ENCODE results near the gene NACC2.
"Not testable (repeated sequence)": the region's sequence is repeated elsewhere in the genome, so short reads cannot be mapped to it uniquely, and the experiment has no call there.

Gene NACC2

GRCh38 chr9:136043441-136043991, 51.6 kb downstream of the NACC2 start:
- DNase-seq, result no peak

DNA sequence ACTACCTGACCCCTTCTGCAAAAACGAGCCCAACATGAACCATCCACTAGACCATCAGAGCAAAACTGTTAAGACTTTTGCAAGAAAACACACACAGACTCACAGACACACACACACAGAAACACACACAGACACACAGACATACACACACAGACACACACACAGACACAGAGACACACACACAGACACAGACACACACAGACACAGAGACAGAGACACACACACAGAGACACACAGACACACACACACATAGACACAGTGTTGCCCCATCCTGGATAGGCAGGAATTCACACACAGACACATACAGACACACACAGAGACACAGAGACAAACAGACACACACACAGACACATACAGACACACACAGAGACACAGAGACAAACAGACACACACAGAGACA, 52.5 kb downstream of the NACC2 start:
- DNase-seq, result no peak

DNA sequence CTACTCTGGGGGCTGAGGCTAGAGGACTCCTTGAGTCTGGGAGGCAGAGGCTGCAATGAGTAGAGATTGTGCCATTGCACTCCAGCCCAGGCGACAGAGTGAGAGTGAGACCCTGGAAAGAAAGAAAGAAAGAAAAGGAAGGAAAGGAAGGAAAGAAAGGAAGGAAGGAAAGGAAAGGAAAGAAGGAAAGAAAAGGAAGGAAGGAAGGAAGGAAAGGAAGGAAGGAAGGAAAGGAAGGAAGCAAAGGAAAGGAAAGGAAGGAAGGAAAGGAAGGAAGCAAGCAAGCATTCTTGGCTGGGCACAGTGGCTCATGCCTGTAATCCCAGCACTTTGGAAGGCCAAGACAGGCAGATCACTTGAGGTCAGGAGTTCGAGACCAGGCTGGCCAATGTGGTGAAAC, 54.2 kb downstream of the NACC2 start:
- DNase-seq, result not testable (repeated sequence)

DNA sequence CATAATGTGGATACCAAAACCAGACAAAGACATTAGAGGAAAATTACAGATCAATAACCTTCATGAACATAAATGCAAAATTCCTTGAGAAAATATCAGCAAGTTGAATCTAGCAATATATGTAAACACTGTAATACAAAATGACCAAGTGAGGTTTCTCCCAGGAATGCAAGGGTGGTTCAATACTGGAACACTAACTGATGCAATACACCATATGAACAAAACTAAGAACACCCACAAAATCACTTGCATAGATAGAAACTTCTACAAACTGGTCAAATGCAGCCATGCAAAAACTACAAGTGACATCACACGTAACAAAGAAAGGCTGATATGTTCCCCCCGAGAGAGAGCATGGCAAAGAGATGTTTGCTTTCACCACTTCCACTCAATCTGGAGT, 55.6 kb downstream of the NACC2 start:
- DNase-seq, result no peak

GRCh38 chr9:136036848-136037247, 58.2 kb downstream of the NACC2 start:
- DNase-seq, result no peak

DNA sequence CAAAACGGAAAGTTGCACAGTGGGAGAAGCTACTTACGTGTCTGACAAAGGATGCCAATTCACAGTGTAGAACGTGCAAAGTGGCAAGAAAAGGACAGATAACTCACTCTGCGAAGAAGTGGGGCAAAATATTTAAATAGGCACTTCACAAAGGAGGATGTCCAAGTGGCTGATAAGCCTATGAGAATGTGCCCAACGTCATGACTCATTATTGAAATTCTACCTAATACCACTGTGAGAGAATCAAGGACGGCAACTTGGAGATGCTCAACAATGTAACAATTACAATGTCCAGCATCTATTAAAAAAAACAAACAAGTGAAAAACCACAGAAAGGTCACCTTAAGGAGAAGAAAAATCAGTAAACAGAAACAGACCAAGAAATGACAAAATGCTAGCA, 59.0 kb downstream of the NACC2 start:
- DNase-seq, result no peak

- DNase-seq, result no peak
Observed at GRCh38 chr9:136031741-136032730, 63.1 kb downstream of the NACC2 start.

DNA sequence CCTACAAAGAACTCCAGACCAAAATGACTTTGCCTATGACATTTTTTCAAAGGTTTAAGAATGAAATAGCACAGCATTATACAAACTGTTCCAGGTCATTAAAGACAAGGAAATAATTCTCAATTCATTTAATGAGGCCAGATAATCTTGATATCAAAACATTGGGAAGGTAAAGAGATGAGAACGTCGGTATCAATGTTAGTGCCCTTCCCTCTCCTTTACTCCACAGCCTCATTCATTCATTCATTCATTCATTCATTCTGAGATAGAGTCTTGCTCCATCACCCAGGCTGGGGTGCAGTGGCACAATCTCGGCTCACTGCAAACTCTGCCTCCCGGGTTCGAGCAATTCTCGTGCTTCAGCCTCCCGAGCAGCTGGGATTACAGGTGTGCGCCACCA, 64.0 kb downstream of the NACC2 start:
- DNase-seq, result no peak

GRCh38 chr9:136029556-136029955, 65.5 kb downstream of the NACC2 start:
- DNase-seq, result no peak

- DNase-seq, result no peak
Observed at GRCh38 chr9:136028760-136029470, 66.2 kb downstream of the NACC2 start.

DNA sequence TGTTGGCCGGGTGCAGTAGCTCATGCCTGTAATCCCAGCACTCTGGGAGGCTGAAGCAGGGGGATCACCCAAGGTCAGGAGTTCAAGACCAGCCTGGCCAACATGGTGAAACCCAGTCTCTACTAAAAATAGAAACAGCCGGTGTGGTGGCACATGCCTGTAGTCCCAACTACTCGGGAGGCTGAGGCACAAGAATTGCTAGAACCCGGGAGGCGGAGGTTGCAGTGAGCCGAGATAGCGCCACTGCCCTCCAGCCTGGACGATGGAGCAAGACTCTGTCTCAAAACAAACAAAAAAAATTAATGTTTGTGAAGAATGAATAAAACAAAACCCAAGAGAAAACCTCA, 68.2 kb downstream of the NACC2 start:
- DNase-seq, result not testable (repeated sequence)

DNA sequence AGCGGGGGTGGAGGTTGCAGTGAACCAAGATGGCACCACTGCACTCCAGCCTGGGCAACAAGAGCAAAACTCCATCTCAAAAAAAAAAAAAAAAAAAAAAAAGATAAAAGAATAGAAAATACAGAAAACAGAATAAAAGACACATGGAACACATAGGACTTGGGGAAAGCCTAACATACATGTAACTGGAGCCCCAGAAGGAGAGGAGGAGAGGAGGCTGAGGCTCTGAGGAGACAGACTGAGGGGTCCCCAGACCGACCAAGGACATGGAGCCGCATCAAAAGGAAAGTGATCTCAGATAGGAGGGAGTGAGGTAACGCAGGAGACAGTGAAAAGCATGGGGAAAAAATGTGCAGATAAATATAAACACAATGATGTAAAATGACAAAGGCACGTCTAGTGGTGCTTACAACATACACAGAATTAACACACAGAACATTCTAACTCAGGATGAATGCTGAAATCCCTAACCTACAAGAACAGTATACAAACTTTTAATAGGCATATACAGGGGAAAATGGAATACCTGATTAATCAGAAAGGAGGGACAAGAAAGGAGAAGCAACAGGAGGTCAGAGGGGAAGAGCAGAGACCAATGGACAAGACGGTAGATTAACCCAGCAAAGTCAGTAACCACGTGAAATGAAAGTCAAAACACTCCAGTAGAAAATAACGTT, 68.7 kb downstream of the NACC2 start:
- no peak for DNase-seq

- DNase-seq, result no peak
Observed at GRCh38 chr9:136025481-136025880, 69.6 kb downstream of the NACC2 start.

- DNase-seq, result no peak
Observed at GRCh38 chr9:136024696-136025316, 70.3 kb downstream of the NACC2 start.

DNA sequence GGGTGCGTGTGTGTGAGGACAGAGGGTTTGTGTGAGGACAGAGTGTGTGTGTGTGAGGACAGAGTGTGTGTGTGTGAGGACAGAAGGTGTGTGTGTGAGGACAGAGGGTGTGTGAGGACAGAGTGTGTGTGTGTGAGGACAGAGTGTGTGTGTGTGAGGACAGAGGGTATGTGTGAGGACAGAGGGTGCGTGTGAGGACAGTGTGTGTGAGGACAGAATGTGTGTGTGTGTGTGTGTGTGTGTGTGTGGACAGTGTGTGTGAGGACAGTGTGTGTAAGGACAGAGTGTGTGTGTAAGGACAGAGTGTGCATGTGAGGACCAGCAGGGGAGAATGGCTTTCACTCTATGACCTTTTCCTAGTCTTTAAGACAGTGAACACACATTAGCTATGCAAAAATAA, 70.8 kb downstream of the NACC2 start:
- no peak for DNase-seq

- DNase-seq, result no peak
Observed at GRCh38 chr9:136023410-136024225, 71.5 kb downstream of the NACC2 start.

DNA sequence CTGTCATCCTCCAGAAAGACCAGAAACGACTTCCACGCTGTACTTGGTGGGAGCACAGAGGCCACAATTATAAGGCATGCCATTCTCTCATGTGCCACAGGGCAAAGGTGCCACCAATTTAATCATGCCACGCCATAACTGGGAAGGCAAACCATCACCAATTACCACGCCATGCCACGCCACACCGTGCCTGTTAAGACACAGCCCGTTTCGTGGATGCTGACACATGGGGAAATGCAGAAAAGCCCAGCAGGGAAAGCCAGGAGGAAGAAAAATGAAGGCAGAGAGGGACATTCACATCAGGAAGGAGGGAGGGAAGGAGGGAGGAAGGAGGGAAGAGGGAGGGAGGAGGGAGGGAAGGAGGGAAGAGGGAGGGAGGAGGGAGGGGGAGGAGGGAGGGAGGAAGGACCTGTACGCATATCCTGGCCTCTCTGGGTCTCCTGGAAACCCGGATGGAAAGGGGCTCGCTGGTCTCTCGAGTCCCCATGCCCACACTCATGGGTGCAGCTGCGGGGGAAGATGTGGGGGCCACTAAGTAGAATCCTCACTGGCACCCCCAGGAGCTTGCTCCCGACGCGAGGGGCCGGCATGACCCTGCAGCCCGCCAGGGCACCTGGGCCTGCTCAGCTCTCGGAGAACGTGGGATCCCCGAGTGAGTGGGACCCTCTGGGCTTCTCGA, 72.2 kb downstream of the NACC2 start:
- no peak for DNase-seq

GRCh38 chr9:136021872-136022681, 73.0 kb downstream of the NACC2 start:
- DNase-seq, result no peak

- DNase-seq, result no peak
Observed at GRCh38 chr9:136021171-136021871, 73.8 kb downstream of the NACC2 start.

DNA sequence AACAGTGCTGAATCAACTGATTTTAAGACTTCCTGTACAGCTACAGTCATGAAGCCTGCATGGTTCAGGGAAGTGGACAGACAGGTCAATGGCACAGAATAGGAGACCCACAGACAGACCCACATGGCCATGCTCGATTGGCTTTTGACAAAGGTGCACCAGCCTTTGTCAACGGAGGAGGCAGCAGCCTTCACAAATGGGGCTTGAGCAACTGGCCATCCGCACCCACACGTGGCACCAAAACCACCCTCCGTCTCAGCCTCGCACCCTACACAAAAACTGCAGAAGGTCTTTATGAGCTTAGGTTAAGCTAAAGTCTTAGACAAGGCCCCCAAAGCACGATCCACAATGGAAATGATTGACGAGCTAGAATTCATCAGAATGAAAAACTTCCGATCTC, 74.4 kb downstream of the NACC2 start:
- no peak for DNase-seq
